NB4 (cell line): ENCODE data around the gene KLHL6.

ENCODE experiments used
- DNase-seq: peaks from one replicate; pipeline ENCODE4 v3.0.0; 2010; ENCODE audit warnings: low read depth
- H3K4me3 ChIP-seq: one replicate; pipeline ENCODE4 v1.5.1; 2011; ENCODE audit warnings: mild to moderate bottlenecking, low read depth, low read length, moderate library complexity
- MYC ChIP-seq: IDR thresholded peaks from 2 replicates; pipeline ENCODE4 v1.6.1; 2011; ENCODE audit warnings: low read depth, low read length
- POLR2A ChIP-seq: IDR thresholded peaks from 2 replicates; pipeline ENCODE4 v1.6.1; 2011; ENCODE audit warnings: mild to moderate bottlenecking; ENCODE audit not compliant: insufficient read length; ENCODE audit errors: extremely low read depth
- TF ChIP-seq, protein P1 (sequence below): IDR thresholded peaks from one replicate; pipeline ENCODE4 v1.5.1; 2012; ENCODE audit warnings: low read depth, low read length
- TF ChIP-seq, protein P2 (sequence below): IDR thresholded peaks from 2 replicates; pipeline ENCODE4 v1.6.1; 2011; ENCODE audit warnings: low read depth, low read length

KLHL6 gene

DNA sequence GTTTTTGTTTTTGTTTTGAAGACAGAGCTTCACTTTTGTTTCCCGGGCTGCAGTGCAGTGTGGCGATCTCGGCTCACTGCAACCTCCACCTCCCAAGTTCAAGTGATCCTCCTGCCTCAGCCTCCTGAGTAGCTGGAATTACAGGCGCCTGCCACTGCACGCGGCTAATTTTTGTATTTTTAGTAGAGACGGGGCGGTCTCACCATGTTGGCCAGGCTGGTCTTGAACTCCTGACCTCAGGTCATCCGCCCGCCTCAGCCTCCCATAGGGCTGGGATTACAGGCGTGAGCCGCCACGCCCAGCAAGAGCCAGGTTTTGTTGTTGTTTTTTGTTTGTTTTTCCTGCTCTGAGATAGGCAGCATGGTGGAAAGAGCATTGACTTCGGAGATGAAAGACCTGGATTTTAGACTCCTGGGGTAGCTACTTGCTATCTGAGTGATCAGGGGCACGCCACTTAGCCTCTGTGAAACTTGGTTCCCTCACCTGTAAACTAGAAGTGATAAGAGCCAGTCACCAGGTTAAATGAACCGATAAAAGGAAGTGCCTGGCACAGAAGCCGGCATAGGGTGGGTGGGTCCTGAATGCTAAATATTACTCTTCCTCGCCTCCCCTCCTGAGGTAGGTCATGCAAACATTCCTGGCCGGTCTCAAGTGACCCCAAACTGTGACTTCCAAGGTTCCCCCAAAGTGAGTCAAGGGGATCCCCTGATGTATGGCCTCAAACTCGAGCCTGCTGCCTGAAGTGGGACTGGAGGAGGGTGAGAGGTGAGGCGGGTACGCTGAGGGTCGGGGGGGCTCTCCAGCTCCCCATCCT, 64.2 kb downstream of the KLHL6 start:
- DNase-seq, result no peak
- no peak overlapping the region for H3K4me3 ChIP-seq
- TF ChIP-seq MYC, result no peak
- no peak for TF ChIP-seq POLR2A
- TF ChIP-seq, protein P1, sequence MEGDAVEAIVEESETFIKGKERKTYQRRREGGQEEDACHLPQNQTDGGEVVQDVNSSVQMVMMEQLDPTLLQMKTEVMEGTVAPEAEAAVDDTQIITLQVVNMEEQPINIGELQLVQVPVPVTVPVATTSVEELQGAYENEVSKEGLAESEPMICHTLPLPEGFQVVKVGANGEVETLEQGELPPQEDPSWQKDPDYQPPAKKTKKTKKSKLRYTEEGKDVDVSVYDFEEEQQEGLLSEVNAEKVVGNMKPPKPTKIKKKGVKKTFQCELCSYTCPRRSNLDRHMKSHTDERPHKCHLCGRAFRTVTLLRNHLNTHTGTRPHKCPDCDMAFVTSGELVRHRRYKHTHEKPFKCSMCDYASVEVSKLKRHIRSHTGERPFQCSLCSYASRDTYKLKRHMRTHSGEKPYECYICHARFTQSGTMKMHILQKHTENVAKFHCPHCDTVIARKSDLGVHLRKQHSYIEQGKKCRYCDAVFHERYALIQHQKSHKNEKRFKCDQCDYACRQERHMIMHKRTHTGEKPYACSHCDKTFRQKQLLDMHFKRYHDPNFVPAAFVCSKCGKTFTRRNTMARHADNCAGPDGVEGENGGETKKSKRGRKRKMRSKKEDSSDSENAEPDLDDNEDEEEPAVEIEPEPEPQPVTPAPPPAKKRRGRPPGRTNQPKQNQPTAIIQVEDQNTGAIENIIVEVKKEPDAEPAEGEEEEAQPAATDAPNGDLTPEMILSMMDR, result no peak
- TF ChIP-seq, protein P2, sequence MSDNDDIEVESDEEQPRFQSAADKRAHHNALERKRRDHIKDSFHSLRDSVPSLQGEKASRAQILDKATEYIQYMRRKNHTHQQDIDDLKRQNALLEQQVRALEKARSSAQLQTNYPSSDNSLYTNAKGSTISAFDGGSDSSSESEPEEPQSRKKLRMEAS, result no peak

DNA sequence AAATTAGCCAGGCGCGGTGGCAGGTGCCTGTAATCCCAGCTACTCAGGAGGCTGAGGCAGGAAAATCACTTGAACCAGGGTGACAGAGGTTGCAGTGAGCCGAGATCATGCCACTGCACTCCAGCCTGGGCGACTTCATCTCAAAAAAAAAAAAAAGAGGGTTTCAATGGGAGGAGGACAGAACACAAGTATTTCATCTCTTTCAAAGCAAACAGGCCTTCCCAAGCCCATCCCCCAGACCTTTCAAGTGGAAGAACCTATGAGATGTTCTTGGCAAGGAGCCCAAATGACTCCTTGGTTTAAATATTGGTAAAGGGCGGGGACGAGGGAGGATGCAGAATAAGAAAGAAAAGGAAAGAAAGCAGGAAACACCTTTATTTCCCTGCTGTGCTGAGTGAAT, 64.9 kb downstream of the KLHL6 start:
- TF ChIP-seq, protein P2, result no peak
- TF ChIP-seq, protein P1, result no peak
- no peak for TF ChIP-seq MYC
- TF ChIP-seq POLR2A, result no peak
- DNase-seq, result no peak
- H3K4me3 ChIP-seq, result no peak overlapping the region

DNA sequence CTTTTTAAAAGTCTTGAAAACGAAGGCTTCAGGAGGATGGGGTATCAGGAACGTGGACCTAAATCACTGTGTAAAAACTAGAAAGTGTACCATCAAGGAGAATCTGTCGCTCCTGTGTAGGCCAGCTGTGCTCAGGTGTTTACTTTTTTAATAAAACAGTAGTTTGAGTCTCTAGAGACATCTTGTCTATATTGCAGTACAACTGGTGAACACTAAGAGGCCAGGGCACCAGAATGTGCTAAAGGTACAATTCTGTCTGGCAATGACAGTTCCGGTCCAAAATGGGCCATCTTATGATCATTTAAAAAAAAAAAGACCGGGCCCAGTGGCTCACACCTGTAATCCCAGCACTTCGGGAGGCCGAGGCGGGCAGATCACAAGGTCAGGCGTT, 65.3 kb downstream of the KLHL6 start:
- TF ChIP-seq MYC, result no peak
- no peak for TF ChIP-seq POLR2A
- TF ChIP-seq, protein P1, result no peak
- TF ChIP-seq, protein P2, result no peak
- no peak for DNase-seq
- no peak overlapping the region for H3K4me3 ChIP-seq

DNA sequence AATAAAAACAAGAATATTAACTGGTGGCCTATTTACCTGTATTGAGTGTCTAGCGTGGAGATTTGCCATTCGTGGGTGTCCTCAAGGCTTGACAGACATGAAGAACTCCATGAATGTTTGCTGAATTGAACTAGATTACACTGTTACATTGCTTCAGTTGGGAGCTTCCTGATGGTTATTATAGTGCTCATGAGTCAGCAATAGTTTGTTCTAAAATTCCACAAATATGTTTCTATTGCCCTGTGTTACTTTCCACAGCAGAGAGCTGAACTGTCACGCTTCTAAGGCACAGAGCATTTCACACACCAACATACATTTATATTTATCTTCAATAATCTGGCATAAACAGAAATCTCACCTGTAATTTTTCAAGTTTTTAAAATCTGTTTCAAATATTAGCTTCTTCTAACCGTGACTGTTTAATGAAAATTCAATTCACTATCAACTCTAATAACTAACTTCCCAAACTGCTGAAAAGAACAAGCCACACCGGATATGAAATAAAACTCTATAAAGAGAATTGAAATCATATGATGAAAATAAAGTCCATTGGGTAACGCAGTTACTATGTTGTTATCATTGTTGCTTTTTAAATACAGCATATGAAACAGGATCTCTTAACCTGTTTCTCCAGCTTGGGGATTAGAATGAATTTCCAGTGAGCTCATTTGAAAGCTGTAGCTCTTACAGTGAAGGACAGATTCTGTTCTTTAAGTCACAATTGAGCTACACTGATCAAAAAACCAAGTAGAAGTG, 65.9 kb downstream of the KLHL6 start:
- DNase-seq, result no peak
- H3K4me3 ChIP-seq, result no peak overlapping the region
- TF ChIP-seq, protein P2, result no peak
- TF ChIP-seq, protein P1, result no peak
- no peak for TF ChIP-seq POLR2A
- no peak for TF ChIP-seq MYC

DNA sequence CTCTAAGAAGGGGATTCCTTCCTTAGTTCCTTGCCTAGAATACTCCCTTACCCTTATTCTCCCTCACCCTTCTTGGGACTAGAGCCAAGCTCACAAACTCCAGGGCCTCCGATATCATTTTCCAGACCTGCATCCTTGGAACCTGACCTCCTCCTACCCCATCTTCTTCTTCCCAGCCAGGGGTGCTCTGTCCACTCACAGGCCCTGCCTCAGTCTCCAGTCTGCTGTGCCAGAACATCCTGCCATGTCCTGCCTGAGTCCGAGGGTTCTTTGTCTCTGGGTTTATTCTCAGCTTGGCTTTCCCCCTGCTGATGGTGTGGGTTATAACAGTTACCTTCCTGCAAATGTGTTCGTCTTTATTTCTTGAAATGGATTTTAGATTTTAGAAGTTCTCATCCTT, 67.2 kb downstream of the KLHL6 start:
- DNase-seq, result no peak
- H3K4me3 ChIP-seq, result no peak overlapping the region
- TF ChIP-seq, protein P1, result no peak
- TF ChIP-seq MYC (no peak), POLR2A (no peak)
- TF ChIP-seq, protein P2, result no peak
